HG02623 (cell line): ENCODE data around the gene NFKB1.
A peak's percentile ranks its signal among the peaks of the same experiment; 100 is the strongest.
"Not testable (repeated sequence)": the region's sequence is repeated elsewhere in the genome, so short reads cannot be mapped to it uniquely, and the experiment has no call there.

ENCODE experiments used
- ATAC-seq: cut with Tn5 transposase; IDR thresholded peaks from one replicate; pipeline ENCODE4 v1.9.1; 2021; ENCODE audit warnings: moderate library complexity; ENCODE audit not compliant: unreplicated experiment

Gene NFKB1, protein sequence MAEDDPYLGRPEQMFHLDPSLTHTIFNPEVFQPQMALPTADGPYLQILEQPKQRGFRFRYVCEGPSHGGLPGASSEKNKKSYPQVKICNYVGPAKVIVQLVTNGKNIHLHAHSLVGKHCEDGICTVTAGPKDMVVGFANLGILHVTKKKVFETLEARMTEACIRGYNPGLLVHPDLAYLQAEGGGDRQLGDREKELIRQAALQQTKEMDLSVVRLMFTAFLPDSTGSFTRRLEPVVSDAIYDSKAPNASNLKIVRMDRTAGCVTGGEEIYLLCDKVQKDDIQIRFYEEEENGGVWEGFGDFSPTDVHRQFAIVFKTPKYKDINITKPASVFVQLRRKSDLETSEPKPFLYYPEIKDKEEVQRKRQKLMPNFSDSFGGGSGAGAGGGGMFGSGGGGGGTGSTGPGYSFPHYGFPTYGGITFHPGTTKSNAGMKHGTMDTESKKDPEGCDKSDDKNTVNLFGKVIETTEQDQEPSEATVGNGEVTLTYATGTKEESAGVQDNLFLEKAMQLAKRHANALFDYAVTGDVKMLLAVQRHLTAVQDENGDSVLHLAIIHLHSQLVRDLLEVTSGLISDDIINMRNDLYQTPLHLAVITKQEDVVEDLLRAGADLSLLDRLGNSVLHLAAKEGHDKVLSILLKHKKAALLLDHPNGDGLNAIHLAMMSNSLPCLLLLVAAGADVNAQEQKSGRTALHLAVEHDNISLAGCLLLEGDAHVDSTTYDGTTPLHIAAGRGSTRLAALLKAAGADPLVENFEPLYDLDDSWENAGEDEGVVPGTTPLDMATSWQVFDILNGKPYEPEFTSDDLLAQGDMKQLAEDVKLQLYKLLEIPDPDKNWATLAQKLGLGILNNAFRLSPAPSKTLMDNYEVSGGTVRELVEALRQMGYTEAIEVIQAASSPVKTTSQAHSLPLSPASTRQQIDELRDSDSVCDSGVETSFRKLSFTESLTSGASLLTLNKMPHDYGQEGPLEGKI

DNA sequence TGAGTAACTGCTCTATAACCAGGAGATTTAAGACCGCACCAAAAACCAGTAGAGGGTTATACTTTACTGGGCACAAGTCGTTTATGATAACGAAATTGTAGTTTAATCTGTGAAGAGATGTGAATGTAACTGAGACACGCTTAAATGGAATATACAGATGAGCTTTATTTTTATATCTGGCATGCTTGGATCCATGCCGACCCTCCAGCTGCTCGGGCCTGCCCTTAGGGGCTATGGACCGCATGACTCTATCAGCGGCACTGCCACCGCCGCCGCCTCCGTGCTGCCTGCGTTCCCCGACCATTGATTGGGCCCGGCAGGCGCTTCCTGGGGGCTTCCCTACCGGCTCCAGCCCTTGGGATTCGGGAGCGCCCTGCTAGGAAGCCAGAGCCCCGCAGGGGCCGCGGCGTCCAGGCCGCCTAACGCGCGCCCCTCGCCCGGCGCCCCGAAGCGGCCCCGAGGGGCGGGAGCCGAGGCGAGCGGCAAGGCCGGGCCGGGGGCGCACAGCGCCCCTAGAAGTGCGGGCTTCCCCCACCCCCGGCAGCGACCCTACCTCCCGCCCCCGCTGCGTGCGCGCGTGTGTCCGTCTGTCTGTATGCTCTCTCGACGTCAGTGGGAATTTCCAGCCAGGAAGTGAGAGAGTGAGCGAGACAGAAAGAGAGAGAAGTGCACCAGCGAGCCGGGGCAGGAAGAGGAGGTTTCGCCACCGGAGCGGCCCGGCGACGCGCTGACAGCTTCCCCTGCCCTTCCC, at the start of gene NFKB1:
Gene NFKB1, plus strand, starts transcription at position 664 of the 751 bp plus-strand sequence. CDS start 24,160 bp downstream, outside the sequence.
- ATAC-seq: peak; percentile 65

DNA sequence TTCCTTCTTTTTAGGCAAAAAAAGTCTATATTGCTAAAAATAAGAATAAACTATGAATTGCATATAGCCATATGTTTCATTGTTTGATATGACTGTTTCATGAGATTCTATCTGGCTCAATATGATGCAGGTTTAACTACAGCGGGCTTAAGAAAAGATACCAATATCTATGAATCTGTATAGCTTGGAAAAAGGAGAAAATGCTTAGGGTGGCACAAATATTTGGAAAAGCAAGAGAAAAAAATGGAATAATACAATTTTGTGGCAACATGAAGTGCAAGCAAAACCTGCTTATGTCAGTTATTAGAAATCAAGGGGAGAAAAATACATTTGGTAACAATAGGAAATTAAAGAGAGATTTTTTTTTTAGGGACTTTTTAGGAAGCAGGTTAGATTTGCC, 48.3 kb upstream of the NFKB1 start:
- ATAC-seq: no peak

DNA sequence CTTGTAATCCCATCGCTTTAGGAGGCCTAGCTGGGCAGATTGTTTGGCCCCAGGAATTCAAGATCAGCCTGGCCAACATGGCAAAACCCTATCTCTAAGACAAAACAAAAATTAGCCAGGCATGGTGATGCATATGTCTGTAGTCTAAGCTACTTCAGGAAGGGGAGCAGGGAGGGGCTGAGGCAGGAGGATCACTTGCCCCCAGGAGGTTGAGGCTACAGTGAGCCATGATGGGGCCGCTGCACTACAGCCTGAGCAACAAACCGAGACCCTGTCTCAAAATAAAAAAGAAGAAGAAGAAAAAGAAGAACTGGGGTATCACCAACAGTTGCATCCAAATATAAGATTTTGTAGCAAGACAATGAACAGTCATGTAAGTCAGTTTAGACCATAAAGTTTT, 47.3 kb upstream of the NFKB1 start:
- no peak for ATAC-seq

DNA sequence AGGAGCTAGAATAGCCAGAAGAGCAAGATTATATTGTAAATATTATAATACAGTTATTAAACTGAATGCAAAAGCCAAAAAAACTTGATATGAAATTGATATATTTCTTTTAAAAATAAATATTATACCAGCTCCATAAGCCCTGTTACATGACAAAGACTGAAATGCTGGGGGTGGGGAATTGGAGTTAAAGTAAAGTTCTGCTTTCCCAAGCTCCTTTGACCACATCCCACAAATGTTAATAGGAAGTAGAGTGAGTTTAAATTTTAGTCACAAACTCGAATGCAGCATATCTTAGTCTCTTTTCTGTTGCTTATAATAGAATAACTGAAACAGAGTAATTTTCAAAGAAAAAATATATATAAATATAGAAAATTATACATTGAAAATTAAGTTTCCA, 46.9 kb upstream of the NFKB1 start:
- no peak for ATAC-seq

DNA sequence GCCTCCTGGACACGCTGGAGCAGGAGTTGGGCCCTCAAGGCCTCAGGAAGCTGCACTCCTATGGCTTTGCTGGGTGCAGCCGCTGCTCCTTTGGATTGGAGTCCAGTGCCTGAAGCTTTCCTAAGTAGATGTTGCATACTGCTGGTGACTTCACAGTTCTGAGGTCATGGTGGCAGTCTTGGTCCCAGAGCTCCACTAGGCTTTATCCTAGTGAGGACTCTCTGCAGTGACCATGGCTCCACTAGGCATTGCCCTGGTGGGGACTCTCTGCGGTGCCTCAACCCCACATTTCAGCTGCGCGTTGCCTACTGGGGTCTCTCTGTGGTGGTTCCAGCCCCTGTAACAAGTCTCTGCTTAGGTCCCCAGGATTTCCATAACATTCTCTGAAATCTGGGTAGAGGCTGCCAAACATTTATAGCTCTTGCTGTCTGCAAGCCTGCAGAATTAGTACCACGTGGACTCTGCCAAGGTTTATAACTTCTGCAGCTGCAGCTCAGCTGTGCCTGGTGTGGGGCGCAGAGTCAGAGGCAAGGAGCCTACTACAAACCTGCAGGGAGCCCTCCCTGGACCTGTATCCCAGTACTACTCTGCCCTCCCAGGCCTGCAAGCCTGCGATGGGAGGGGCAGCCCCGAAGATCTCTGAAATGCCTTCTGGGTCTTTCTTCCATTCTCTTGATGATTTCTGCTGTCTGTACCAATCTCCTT, 46.0 kb upstream of the NFKB1 start:
- no peak for ATAC-seq

DNA sequence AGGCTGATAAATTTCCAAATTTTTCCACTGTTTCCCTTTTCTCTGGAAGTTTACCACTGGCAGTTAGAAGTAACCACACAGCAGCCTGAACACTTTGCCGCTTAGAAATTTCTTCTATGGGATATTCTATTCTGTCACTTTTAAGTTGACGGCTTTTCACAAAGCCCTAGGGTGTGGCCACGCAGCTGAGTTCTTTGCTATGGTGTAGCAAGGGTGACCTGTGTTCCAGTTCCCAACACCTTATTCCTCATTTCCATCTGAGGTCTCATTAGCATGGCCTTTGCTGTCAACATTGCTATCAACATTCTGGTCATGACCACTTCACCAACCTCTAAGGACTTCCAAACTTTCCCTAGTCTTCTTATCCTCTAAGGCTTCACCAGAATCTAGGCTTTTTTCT, 45.4 kb upstream of the NFKB1 start:
- no peak for ATAC-seq

DNA sequence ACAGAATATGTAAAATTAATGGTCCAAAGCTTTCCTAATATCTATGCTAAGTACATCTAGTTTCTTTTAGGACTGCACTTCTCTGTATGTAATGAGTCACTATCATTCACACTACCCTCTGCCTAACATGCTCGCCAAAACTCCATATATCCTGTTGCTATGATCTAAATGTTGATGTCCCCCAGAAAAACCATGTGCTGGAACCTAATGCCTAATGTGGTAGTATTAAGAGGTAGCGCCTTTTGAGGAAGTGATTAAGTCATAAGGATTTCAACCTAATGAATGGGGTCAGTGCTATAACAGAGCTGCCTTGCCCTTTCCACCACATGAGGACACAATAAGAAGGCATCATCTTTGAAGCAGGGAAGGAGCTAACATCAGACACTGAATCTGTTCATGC, 34.9 kb upstream of the NFKB1 start:
- no peak for ATAC-seq

DNA sequence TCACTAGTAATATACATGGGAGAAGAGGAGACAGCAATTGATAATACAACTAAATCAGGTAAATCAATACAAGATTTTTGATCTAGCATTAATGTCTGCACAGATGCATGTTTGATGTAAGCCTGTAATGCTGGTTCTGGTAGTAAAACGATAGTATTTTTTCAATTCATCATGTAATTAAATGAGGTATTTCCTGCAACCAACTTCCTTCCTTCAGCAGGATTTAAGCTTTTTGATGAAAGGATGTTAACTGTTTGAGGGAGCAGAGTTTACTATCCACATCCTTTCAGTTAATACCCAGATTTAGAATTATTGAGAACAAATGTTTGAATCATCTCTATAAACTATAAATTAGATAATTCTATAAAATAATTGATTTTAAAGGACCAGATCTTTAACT, 31.4 kb upstream of the NFKB1 start:
- ATAC-seq: no peak

DNA sequence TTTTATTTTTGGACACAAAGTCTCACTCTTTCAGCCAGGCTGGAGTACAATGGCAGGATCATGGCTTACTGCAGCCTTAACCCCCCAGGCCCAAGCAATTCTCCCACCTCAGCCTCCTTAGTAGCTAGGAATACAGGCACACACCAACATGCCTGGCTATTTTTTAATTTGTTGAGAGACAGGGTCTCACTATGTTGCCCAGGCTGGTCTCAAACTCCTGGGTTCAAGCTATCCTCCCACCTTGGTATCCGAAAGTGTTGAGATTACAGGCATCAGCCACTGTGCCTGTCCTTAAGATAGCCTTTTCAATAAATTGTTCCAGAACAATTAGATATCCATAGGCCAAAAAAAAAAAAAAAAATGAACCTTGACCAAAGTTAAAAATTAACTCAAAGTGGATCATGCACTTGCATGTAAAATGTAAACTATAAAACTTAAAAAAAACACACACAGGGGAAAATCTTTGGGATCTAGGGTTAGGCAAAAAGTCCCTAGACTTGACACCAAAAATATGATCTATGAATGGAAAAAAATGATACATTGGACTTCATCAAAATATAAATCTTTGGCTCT, 28.6 kb upstream of the NFKB1 start:
- ATAC-seq: no peak

DNA sequence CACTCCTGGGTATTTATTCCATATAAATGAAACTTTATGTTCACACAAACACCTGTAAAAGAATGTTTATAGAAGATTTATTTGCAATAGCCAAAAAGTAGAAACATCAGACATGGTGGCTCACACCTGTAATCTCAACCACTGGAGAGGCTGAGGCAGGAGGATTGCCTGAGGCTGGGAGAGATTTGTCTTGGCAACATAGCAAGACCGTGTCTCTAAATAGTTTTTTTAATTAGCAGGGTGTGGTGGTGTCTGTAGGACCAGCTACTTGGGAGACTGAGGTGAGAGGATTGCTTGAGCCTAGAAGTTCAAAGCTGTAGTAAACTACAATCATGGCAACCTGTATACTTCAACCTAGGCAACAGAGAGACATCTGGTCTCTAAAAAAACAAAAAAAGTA, 27.7 kb upstream of the NFKB1 start:
- ATAC-seq: no peak

DNA sequence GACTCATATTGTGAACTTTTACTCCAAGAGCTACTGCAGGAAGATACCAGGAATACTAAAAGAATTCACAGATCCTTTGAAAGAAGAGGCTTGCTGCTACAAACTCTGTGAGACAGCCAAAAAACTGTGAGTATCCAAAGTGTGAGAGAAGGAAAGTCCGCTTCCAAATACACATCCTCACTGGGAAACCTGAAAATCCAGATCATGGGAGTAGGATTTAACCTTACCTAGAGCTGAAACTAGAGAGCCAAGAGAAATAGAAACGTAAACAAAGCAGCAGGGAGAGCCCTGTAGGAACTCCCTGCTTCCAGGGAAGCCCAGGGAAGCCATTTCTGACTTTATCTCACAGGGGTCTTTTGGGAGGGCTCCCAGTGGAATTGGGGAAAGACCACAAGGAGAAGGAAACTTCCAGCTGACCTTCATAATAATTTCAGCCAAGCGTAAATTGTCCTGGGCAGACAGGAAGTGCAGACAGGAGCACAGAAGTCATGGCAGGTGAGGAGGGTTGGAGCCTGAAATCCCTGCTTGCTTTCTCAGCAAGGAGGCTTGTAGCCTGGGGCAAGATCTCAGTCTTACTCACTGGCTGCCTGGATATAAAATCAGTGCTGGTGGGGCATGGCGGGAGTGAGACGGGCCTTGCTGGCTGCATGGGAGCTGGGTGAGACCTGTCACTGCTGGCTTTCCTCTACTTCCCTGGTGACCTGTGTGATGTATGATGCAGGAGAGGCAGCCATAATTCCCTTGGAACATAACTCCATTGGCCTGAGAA, 26.2 kb upstream of the NFKB1 start:
- ATAC-seq: no peak

DNA sequence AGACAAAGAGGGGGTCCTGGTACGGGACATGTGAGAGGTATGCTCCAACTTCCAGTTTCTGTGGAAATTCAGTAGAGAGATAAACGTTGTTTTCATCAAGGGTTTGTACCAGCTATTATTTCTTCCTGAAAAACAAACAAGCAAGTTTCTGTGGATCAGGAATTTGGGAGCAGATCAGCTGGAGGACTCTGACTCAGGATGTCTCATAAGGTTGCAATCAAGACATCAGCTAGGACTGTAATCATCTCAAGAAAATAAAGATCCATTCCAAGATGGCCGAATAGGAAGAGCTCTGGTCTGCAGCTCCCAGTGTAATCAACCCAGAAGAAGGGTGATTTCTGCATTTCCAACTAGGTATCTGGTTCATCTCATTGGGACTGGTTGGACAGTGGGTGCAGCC, 23.5 kb upstream of the NFKB1 start:
- no peak for ATAC-seq

DNA sequence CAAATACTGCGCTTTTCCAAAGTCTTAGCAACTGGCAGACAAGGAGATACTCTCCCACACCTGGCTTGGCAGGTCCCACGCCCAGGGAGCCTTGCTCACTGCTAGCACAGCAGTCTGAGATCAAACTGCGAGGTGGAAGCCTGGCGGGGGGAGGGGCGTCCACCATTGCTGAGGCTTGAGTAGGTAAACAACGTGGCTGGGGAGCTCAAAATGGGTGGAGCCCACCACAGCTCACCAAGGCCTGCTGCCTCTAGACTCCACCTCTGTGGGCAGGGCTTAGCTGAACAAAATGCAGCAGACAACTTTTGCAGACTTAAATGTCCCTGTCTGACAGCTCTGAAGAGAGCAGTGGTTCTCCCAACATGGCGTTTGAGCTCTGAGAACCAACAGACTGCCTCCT, 23.0 kb upstream of the NFKB1 start:
- ATAC-seq: no peak

DNA sequence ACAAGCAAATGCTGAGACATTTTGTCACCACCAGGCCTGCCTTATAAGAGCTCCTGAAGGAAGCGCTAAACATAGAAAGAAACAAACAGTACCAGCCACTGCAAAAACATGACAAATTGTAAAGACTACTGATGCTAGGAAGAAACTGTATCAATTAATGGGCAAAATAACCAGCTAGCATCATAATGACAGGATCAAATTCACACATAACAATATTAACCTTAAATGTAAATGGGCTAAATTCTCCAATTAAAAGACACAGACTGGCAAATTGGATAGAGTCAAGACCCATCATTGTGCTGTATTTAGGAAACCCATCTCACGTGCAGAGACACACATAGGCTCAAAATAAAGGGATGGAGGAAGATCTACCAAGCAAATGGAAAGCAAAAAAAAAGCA, 21.3 kb upstream of the NFKB1 start:
- ATAC-seq: not testable (repeated sequence)

DNA sequence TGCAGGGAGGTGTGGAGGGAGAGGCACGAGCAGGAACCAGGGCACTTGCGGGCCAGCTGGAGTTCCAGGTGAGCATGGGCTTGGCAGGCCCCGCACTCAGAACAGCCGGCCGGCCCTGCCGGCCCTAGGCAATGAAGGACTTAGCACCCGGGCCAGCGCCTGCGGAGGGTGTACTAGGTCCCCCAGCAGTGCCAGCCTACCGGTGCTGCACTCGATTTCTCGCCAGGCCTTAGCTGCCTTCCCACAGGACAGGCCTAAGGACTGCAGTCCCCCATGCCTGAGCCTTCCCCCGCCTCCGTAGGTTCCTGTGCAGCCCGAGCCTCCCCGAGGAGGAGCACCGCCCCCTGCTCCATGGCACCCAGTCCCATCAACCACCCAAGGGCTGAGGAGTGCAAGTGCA, 18.0 kb upstream of the NFKB1 start:
- no peak for ATAC-seq

DNA sequence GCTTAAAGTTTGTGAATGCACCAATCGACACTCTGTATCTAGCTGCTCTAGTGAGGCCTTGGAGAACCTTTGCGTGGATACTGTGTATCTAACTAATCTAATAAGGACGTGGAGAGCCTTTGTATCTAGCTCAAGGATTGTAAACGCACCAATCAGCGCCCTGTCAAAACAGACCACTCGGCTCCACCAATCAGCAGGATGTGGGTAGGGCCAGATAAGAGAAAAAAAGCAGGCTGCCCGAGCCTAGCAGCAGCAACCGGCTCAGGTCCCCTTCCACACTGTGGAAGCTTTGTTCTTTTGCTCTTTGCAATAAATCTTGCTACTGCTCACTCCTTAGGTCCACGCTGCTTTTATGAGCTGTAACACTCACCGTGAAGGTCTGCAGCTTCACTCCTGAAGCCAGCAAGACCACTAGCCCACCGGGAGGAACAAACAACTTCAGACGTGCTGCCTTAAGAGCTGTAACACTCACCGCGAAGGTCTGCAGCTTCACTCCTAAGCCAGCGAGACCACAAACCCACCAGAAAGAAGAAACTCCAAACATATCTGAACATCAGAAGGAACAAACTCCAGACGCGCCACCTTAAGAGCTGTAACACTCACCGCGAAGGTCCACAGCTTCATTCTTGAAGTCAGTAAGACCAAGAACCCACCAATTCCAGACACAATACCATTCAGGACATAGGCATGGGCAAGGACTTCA, 17.0 kb upstream of the NFKB1 start:
- ATAC-seq: not testable (repeated sequence)

DNA sequence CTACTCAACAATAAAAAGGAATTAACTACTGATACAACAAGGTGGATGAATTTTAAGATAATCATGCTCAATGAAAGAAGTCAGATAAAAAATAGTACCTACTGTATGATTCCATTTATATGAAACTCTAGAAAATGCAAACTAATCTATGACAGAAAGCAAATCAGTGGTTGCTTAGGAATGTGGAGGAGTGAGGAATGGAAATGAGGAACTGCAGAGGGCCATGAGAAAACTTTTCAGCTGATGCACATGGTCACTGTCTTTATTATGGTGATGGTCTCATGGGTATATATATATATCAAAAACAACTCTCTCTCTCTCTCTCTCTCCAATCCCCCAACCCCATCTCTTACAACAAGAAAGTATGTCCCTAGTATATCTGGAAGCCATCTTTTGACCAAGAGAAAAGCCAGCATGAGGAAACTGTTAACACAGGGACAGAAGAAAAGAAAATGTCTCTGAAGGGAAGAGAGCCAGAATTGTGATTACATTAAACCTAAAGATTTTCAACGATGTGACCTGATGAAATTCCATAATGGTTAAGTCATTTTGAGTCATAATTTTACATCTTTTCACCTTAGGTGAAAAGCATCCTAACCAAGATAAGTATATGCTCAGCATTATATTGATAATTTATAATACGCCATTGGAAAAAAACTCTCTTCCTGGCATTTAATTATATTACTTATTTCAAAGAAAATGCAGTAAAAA, 8.5 kb upstream of the NFKB1 start:
- no peak for ATAC-seq

DNA sequence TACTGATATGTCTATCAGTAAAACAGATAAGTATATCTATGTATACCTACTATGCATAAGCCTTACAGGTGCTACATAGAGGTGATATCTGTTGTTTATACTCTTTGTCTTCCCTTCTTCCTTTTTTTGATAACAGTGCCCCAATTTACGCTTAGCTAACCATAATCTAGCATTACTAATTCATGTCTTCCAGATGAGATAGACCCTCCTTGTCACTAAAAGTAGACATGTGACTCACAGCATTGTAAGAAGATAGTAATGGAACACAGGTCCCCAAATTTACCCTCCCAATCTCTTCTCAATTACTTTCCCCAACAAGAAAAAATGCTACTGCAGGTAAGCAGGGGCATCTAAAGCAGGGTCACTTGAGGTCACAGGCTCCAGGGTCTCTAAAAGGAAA, 7.9 kb upstream of the NFKB1 start:
- no peak for ATAC-seq
